ENCODE data around the gene DVL3.
A peak's percentile ranks its signal among the peaks of the same experiment; 100 is the strongest.

The DVL3 gene

DNA sequence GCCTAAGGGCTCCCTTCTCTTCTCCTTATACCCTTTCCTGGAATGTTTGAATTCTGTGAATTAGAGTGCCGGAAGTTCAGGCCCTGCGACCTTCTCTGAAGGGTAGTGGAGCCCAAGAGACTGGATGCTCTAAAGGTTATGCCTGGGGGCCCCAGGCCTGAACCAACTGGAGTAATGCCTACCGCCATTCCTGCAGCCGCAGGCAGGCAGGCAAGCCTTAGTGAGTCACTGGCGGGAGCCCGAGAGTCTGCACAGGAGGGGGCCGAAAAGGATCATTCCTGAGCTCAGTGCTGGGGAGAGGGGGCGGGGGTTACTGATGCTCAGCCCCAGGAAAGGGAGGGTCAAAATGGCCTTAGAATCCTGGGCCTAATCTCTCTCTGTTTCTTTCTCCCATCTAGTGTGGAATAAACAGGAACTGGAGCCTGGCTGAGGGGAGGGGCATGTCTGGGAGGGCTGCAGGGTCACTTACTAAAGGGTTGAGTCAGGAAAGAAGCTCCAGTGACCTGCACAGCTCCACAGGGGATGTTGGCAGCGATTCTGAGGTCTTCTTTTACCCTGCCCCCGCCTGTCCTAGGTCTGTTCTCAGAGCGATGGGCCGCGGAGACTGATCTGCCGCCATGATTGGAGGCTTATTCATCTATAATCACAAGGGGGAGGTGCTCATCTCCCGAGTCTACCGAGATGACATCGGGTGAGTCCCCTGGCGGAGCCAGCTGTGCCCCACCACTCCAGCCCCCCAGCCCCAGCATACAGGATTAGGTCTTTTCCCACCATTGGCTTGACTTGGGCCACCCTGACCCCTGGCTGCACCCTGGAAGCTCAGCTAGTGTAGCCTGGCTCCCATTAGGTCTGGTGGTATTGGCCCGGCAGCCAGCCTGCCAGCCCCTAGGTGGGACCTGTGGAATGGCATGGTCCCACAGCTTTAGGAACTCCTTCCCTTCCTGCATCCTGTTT lies 21.5 kb downstream of the DVL3 start:
- DNase-seq (ENCODE audit: low read depth), result no peak

DNA sequence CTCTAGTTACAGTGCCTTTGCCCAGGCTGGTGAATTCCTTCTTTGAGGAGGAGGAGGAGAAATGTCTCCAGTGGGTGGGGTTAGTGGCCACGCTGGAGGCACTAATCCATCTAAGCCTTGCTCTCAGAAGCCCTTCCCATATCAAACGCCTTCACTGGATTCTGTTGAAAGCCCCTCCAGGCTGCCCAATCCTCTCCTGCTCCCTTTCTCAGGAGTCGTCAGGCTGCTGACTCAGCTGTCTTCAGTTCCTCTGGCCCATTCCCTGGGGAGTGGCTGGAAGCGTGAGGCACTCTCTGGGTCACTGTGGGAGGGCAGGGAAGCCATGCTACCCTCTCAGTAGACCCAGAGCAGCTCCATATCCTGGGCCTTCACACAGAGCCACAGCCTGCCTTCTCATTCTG lies 22.2 kb downstream of the DVL3 start:
- no peak for DNase-seq (ENCODE audit: low read depth)

- no peak for DNase-seq (ENCODE audit: low read depth)
These were observed 22.7 kb downstream of the DVL3 start for GRCh38 chr3:184177767-184178306.

GRCh38 chr3:184178521-184179138 lies 23.5 kb downstream of the DVL3 start:
- DNase-seq (ENCODE audit: low read depth), result no peak

DNA sequence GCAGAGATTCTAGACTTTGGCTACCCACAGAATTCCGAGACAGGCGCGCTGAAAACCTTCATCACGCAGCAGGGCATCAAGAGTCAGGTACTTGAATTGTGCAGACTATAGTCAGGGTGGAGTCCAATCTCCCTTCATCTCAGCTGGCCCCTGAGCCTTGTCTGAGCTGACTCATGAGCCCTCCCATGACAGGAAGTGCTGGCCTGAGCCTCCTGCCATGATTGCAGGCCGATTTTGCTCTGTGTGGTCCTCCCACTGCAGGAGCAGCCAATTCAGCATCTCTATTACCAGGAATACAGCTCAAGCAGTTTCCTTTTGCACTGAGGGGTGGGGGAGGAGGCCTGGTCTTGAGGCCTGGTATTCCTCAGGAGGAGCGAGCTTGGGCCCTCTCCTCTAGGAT lies 25.0 kb downstream of the DVL3 start:
- DNase-seq (ENCODE audit: low read depth), result no peak

- DNase-seq (ENCODE audit: low read depth), result no peak
These were observed 26.4 kb downstream of the DVL3 start for GRCh38 chr3:184181596-184181995.

DNA sequence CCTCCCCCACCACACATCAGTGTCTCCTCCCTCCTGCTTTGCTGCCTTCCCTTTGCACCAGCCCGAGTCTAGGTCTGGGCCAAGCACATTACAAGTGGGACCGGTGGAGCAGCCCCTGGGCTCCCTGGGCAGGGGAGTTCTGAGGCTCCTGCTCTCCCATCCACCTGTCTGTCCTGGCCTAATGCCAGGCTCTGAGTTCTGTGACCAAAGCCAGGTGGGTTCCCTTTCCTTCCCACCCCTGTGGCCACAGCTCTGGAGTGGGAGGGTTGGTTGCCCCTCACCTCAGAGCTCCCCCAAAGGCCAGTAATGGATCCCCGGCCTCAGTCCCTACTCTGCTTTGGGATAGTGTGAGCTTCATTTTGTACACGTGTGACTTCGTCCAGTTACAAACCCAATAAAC lies 28.5 kb downstream of the DVL3 start:
- DNase-seq (ENCODE audit: low read depth), result no peak

GRCh38 chr3:184184546-184185230 lies 29.5 kb downstream of the DVL3 start:
- no peak for DNase-seq (ENCODE audit: low read depth)

DNA sequence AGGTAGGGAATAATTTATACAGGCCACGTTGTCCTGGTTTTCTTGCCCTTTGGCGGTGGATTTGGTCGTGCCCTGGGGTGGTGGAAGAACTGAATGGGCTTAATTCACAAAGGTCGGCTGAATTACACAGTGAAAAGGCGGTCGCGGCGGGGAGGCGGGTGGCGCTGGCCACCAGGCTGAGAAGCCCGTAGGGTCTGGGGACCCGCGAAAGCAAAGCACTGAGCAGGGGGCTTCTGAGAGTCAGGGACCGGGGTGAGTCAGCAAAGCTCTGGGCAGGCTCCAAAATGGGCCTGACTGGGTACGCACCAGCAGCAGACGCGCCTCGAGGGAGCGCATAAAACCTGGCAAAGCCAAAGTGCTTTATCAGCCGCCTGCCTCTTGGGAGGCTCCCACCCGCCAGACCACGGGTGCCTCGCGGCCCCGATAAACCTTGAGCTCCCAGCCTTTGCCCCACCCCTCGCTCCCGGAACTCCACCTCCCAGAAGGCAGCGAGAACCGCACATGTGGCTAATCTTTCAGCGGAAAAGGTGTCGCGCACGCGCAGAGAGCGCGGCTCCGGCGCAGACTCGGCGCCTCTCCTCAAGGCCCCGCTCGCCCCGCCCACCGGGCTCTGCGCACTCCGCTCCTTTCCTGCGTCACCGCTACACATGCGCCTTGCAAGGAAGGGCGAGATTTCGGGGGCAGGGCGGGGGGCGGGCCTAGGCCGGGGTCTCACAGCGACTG lies 30.4 kb downstream of the DVL3 start:
- peak; percentile 96 for DNase-seq (ENCODE audit: low read depth)

DNA sequence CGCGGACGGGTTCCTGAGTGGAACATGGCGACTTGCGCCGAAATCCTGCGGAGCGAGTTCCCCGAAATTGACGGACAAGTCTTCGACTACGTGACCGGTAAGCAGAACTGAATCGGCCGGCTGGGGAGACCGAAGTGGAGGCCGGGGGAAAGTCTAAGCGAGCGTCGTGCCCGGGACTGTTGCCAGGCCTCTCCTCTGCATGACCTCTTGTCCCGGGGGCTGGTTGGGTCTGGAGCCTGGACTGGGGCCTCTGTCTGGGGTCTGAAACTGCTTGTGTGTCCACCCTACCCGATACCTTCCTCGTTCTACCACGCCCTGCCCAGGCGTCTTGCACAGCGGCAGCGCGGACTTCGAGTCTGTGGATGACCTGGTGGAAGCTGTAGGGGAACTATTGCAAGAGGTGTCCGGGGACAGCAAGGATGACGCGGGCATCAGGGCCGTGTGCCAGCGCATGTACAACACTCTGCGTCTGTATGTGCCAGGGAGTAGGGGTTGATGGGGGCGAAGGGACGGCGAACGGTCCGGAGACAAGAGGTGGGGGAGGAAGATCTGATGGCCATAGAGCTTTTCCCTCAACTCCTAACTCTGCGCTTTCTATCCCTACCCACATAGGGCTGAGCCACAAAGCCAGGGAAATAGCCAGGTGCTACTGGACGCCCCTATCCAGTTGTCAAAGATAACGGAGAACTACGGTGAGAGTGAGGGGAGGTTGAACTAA lies 31.2 kb downstream of the DVL3 start, which contains the start of gene ABCF3:
ABCF3 (plus strand) TSS at position 16 of the 718 bp plus-strand sequence; CDS start at position 25, 9 bp downstream.
- DNase-seq (ENCODE audit: low read depth), result no peak

DNA sequence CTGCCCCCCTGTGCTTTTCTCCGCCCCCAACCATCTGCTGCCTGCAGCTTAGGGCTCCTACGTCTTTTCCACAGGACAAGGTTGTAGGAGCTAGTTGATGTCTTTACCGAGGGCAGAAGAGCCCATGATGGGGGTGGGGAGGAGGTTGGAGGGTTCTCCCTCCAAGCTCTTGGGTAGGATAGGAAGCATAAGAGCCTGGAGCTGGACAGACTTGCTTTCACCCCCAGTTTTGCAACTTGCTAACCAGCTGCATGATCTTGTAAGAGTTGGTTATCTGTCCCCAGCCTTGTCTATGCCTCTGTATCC lies 31.7 kb downstream of the DVL3 start:
- DNase-seq (ENCODE audit: low read depth), result no peak

DNA sequence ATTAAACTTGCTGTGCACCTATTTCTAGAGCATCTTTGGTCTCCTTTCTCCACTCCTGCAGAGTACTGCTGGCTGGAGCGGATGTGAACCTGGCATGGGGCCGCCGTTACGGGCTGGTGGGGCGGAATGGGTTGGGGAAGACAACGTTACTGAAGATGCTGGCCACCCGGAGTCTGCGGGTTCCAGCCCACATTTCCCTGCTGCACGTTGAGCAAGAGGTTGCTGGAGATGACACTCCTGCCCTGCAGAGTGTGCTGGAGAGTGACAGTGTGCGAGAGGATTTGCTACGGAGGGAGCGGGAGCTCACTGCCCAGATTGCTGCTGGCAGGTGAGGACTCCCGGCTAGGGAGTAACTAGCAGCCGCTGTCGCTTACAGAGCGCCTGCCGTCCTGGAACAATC lies 32.9 kb downstream of the DVL3 start:
- DNase-seq (ENCODE audit: low read depth), result no peak

DNA sequence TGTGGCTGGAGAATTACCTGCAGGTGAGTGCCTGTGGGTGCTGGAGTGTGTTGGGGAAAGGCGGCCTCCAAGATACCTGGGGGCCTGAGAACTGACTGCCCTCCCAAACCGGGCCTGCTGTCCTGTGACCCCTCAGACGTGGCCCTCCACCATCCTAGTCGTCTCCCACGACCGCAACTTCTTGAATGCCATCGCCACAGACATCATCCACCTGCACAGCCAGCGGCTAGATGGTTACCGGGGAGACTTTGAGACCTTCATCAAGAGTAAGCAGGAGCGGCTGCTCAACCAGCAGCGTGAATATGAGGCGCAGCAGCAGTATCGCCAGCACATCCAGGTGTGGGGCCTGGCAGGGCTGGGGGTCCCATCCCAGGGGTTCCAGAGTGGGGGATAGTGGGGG lies 34.2 kb downstream of the DVL3 start:
- no peak for DNase-seq (ENCODE audit: low read depth)

GRCh38 chr3:184192889-184193288 lies 37.7 kb downstream of the DVL3 start:
- DNase-seq (ENCODE audit: low read depth), result no peak

- no peak for DNase-seq (ENCODE audit: low read depth)
These were observed 38.9 kb downstream of the DVL3 start for GRCh38 chr3:184193991-184194539.

GRCh38 chr3:184196536-184196935 lies 41.4 kb downstream of the DVL3 start:
- DNase-seq (ENCODE audit: low read depth), result no peak

- DNase-seq (ENCODE audit: low read depth), result no peak
These were observed 43.3 kb downstream of the DVL3 start for GRCh38 chr3:184198509-184198908.

DNA sequence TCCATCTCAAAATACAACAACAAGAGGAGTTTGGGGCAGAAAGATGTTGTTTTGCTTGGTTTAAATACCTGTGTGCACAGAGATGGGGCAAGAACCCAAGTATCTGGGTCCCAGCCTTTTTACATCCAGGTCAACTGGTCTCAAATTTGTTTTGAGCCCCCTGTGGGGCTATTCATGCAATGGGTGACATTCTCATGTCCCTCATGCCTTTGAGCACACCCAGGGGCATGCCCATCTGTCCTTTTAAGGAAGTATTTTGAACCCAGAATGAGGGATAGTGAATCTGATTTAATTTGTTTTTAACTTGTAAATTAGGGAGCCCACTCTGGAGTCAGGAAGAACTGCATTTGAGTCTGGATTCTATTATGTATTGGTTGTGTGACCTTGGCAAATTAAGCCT lies 45.6 kb downstream of the DVL3 start:
- no peak for DNase-seq (ENCODE audit: low read depth)

GRCh38 chr3:184203526-184203925 lies 48.3 kb downstream of the DVL3 start:
- DNase-seq (ENCODE audit: low read depth), result no peak

- DNase-seq (ENCODE audit: low read depth), result no peak
These were observed 54.2 kb downstream of the DVL3 start for GRCh38 chr3:184209146-184209923.
